Type B pancreatic cell (in vitro differentiated cells): ENCODE measurements around the gene SLC2A3. TPM values are rescaled to one million over a fixed set of nuclear protein-coding genes. Genes with fewer than 3 reads are reported as not detected.
"Not testable (repeated sequence)": the region's sequence is repeated elsewhere in the genome, so short reads cannot be mapped to it uniquely, and the experiment has no call there.

ENCODE experiments used
- DNase-seq: peaks from one replicate; pipeline ENCODE4 v3.0.0; 2021; ENCODE audit warnings: mixed read lengths; ENCODE audit not compliant: unreplicated experiment; ENCODE audit errors: extremely low spot score
- H3K27ac Mint-ChIP-seq: 2 replicates; pipeline ENCODE4 v1.8.0; 2021; ENCODE audit warnings: mild to moderate bottlenecking, mixed read lengths
- H3K27me3 Mint-ChIP-seq: 2 replicates; pipeline ENCODE4 v1.8.0; 2021; ENCODE audit warnings: mixed read lengths
- H3K36me3 Mint-ChIP-seq: 2 replicates; pipeline ENCODE4 v1.8.0; 2021; ENCODE audit warnings: mixed read lengths
- H3K4me1 Mint-ChIP-seq: one replicate; pipeline ENCODE4 v1.8.0; 2021; ENCODE audit warnings: mixed read lengths; ENCODE audit not compliant: unreplicated experiment
- H3K4me3 Mint-ChIP-seq: 2 replicates; pipeline ENCODE4 v1.8.0; 2021; ENCODE audit warnings: mild to moderate bottlenecking, mixed read lengths
- H3K9me3 Mint-ChIP-seq: 2 replicates; pipeline ENCODE4 v1.8.0; 2021; ENCODE audit warnings: mixed read lengths
- CTCF ChIP-seq: fragments of 200-600 bp; sonication (generic); conservative IDR thresholded peaks from 2 replicates; pipeline ENCODE4 v1.5.0; 2021; ENCODE audit warnings: antibody characterized with exemption, mild to moderate bottlenecking
- total RNA-seq: library from RNA; stranded (reverse); gene quantifications from 2 replicates; pipeline ENCODE4 v1.2.1, GENCODE V29; 2021; ENCODE audit warnings: low replicate concordance

SLC2A3 gene
- total RNA-seq, 1 donor from 2014 or later, result 214 TPM

- peaks cover 4% of the 10 kb centered on the region for H3K36me3 Mint-ChIP-seq
- no peak for TF ChIP-seq CTCF
- no peaks in the 10 kb centered on the region for H3K4me1 Mint-ChIP-seq
- H3K4me3 Mint-ChIP-seq, result peak overlapping the region; percentile 46
- no peaks in the 10 kb centered on the region for H3K27me3 Mint-ChIP-seq
- no peak for DNase-seq
- no peaks in the 10 kb centered on the region for H3K9me3 Mint-ChIP-seq
- H3K27ac Mint-ChIP-seq, result peak overlapping the region; percentile 92
Measured at GRCh38 chr12:7948589-7949260, 12.7 kb upstream of the SLC2A3 start.

GRCh38 chr12:7947011-7947410 lies 11.0 kb upstream of the SLC2A3 start:
- H3K36me3 Mint-ChIP-seq, result peaks cover 4% of the 10 kb centered on the region
- DNase-seq, result no peak
- H3K27ac Mint-ChIP-seq, result no peak overlapping the region
- no peak for TF ChIP-seq CTCF
- no peaks in the 10 kb centered on the region for H3K4me1 Mint-ChIP-seq
- no peaks in the 10 kb centered on the region for H3K27me3 Mint-ChIP-seq
- H3K9me3 Mint-ChIP-seq, result no peaks in the 10 kb centered on the region
- H3K4me3 Mint-ChIP-seq, result no peak overlapping the region

- not testable (repeated sequence) for H3K9me3 Mint-ChIP-seq, H3K27me3 Mint-ChIP-seq, H3K27ac Mint-ChIP-seq, H3K4me1 Mint-ChIP-seq, H3K4me3 Mint-ChIP-seq, DNase-seq, H3K36me3 Mint-ChIP-seq
Measured at GRCh38 chr12:7944760-7945159, 8.8 kb upstream of the SLC2A3 start.

GRCh38 chr12:7940906-7941305 lies 4.9 kb upstream of the SLC2A3 start:
- no peak for TF ChIP-seq CTCF
- H3K4me1 Mint-ChIP-seq, result peaks cover 5% of the 10 kb centered on the region
- peak overlapping the region; percentile 68 for H3K4me3 Mint-ChIP-seq
- peak overlapping the region; percentile 91 for H3K27ac Mint-ChIP-seq
- H3K27me3 Mint-ChIP-seq, result no peaks in the 10 kb centered on the region
- no peak for DNase-seq
- peaks cover 4% of the 10 kb centered on the region for H3K9me3 Mint-ChIP-seq
- peaks cover 10% of the 10 kb centered on the region for H3K36me3 Mint-ChIP-seq

- Mint-ChIP-seq H3K36me3 (peaks cover 10% of the 10 kb centered on the region), H3K27ac (peak overlapping the region; percentile 53), H3K4me1 (peaks cover 5% of the 10 kb centered on the region), H3K27me3 (no peaks in the 10 kb centered on the region), H3K9me3 (peaks cover 4% of the 10 kb centered on the region), H3K4me3 (peak overlapping the region; percentile 2)
- TF ChIP-seq CTCF, result peak; percentile 67
- DNase-seq, result no peak
Measured at GRCh38 chr12:7937833-7938506, 2.0 kb upstream of the SLC2A3 start.

GRCh38 chr12:7934889-7935492 lies 996 bp downstream of the SLC2A3 start:
- no peak for DNase-seq
- no peak for TF ChIP-seq CTCF
- Mint-ChIP-seq H3K36me3 (peaks cover 20% of the 10 kb centered on the region), H3K4me3 (no peak overlapping the region), H3K4me1 (peaks cover 5% of the 10 kb centered on the region), H3K27ac (no peak overlapping the region), H3K27me3 (no peaks in the 10 kb centered on the region), H3K9me3 (no peaks in the 10 kb centered on the region)
